IPS-18a (cell line): ENCODE measurements around the gene TEKT2.

Source experiments
- H3K27ac ChIP-seq: one replicate; pipeline ENCODE4 v1.5.1; 2013; ENCODE audit warnings: low read length
- H3K27me3 ChIP-seq: one replicate; pipeline ENCODE4 v1.6.1; 2013; ENCODE audit warnings: mild to moderate bottlenecking, low read length; ENCODE audit not compliant: control insufficient read depth, insufficient read depth
- H3K36me3 ChIP-seq: one replicate; pipeline ENCODE4 v1.6.1; 2013; ENCODE audit warnings: low read depth, low read length; ENCODE audit not compliant: control insufficient read depth
- H3K4me1 ChIP-seq: one replicate; pipeline ENCODE4 v1.6.1; 2013; ENCODE audit warnings: low read depth, low read length; ENCODE audit not compliant: control insufficient read depth
- H3K4me3 ChIP-seq: one replicate; pipeline ENCODE4 v1.5.1; 2013; ENCODE audit warnings: low read length
- H3K9ac ChIP-seq: one replicate; pipeline ENCODE4 v1.6.1; 2013; ENCODE audit warnings: mild to moderate bottlenecking, low read length, moderate library complexity
- H3K9me3 ChIP-seq: one replicate; pipeline ENCODE4 v1.6.1; 2013; ENCODE audit warnings: low read depth, low read length; ENCODE audit not compliant: control insufficient read depth

Gene TEKT2

DNA sequence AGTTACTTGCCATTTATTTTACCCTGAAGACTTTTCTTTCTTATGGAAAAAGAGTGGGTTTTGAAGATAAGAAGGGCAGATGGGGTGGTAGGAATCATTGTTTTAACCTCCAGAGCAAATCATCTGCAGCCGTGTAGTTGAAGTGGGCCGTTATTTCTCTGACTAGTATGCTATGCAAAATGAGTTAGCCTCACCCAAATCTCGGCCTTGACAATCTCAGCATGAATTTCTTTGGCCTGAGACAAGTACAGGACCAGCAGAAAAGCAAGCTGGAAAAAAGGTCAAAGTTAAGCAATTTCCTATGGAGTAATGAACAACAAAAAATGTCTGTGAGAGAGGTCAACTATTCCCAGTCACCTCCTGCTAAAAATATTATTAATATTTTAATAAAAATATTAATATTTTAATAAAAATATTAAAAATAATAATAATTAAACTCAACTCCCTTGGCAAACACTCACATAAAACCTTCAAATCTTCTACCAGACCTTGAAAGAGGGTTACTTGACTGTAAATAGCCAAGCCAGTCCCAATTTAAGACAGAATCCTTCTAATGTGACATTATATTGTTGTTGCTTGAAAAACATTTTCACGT, 6.8 kb upstream of the TEKT2 start:
- no peak overlapping the region for H3K4me3 ChIP-seq
- no peak overlapping the region for H3K27ac ChIP-seq

GRCh38 chr1:36080236-36080635, 3.7 kb upstream of the TEKT2 start:
- Histone ChIP-seq H3K36me3 (no peaks in the 10 kb centered on the region), H3K4me1 (no peaks in the 10 kb centered on the region), H3K27ac (no peak overlapping the region), H3K9ac (no peak overlapping the region), H3K4me3 (no peak overlapping the region), H3K9me3 (no peaks in the 10 kb centered on the region), H3K27me3 (peaks cover 9% of the 10 kb centered on the region)

More for the DNA sequence above, 6.8 kb upstream of the TEKT2 start:
- Histone ChIP-seq H3K9me3 (no peaks in the 10 kb centered on the region), H3K27me3 (no peaks in the 10 kb centered on the region), H3K9ac (no peak overlapping the region), H3K36me3 (no peaks in the 10 kb centered on the region), H3K4me1 (no peaks in the 10 kb centered on the region)

GRCh38 chr1:36080801-36081200, 3.1 kb upstream of the TEKT2 start:
- no peaks in the 10 kb centered on the region for H3K4me1 ChIP-seq
- H3K27ac ChIP-seq: no peak overlapping the region
- peaks cover 9% of the 10 kb centered on the region for H3K27me3 ChIP-seq
- H3K9me3 ChIP-seq: no peaks in the 10 kb centered on the region
- no peak overlapping the region for H3K4me3 ChIP-seq
- H3K36me3 ChIP-seq: no peaks in the 10 kb centered on the region
- no peak overlapping the region for H3K9ac ChIP-seq

DNA sequence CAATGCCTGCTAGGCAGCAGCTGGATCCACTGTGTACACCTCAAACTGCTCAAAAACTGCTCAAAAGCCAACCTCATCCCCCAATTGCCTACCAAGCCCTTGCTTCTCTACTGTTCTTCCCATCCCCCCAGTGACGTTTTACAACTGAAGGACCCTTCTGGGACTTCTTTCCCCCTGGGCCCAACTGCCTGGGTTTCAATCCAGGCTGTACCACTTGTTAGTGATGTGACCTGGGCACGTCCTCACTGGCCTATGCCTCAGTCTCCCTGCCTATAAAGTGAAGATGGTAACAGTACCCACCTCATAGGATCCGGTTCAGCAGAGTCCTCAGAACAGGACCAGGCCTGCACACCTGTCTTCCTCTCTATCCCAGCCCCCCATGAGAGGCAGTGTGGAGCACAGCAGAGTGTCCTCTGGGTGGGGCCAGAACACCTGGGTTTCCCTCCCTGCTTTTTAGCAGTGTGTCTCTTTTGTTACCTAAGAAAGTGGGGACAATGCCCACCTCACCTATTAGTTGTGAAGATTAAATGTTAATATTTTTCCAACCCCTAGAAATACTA, 1.9 kb upstream of the TEKT2 start:
- no peaks in the 10 kb centered on the region for H3K36me3 ChIP-seq
- no peak overlapping the region for H3K27ac ChIP-seq
- H3K9ac ChIP-seq: no peak overlapping the region
- H3K4me3 ChIP-seq: no peak overlapping the region
- peaks cover 9% of the 10 kb centered on the region for H3K27me3 ChIP-seq
- no peaks in the 10 kb centered on the region for H3K4me1 ChIP-seq
- H3K9me3 ChIP-seq: no peaks in the 10 kb centered on the region

- Histone ChIP-seq H3K4me3 (peak overlapping the region; percentile 69), H3K9ac (peak overlapping the region; percentile 90), H3K4me1 (no peaks in the 10 kb centered on the region)
Observed at GRCh38 chr1:36083219-36083618, 675 bp upstream of the TEKT2 start.

GRCh38 chr1:36084497-36085115, 712 bp downstream of the TEKT2 start:
- H3K4me3 ChIP-seq: peak overlapping the region; percentile 69
- H3K9me3 ChIP-seq: no peaks in the 10 kb centered on the region
- peaks cover 3% of the 10 kb centered on the region for H3K4me1 ChIP-seq
- H3K27ac ChIP-seq: no peak overlapping the region
- H3K9ac ChIP-seq: peak overlapping the region; percentile 90
- no peaks in the 10 kb centered on the region for H3K36me3 ChIP-seq
- peaks cover 9% of the 10 kb centered on the region for H3K27me3 ChIP-seq

More at GRCh38 chr1:36083219-36083618, 675 bp upstream of the TEKT2 start:
- Histone ChIP-seq H3K9me3 (no peaks in the 10 kb centered on the region), H3K36me3 (no peaks in the 10 kb centered on the region), H3K27ac (no peak overlapping the region), H3K27me3 (peaks cover 9% of the 10 kb centered on the region)

DNA sequence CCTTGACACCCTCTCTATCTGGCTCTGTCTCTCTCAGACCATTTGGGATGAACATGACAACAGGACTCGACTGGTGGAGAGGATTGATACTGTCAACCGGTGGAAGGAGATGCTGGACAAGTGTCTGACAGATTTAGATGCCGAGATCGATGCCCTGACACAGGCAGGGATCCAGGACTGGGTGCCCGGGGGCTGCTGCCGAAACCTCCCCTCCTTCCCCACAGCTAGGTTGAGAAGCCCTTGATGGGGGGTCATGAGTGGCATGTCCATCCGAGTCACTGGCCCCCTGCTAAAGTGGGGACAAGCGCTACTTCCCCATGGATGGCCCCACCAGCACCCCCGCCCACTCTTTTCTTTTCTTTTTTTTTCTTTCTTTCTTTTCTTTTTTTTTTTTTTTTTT, 1.2 kb downstream of the TEKT2 start:
- H3K9ac ChIP-seq: no peak overlapping the region
- H3K4me3 ChIP-seq: no peak overlapping the region
- H3K9me3 ChIP-seq: no peaks in the 10 kb centered on the region
- H3K27me3 ChIP-seq: peaks cover 9% of the 10 kb centered on the region
- H3K4me1 ChIP-seq: peaks cover 6% of the 10 kb centered on the region
- no peaks in the 10 kb centered on the region for H3K36me3 ChIP-seq
- no peak overlapping the region for H3K27ac ChIP-seq

DNA sequence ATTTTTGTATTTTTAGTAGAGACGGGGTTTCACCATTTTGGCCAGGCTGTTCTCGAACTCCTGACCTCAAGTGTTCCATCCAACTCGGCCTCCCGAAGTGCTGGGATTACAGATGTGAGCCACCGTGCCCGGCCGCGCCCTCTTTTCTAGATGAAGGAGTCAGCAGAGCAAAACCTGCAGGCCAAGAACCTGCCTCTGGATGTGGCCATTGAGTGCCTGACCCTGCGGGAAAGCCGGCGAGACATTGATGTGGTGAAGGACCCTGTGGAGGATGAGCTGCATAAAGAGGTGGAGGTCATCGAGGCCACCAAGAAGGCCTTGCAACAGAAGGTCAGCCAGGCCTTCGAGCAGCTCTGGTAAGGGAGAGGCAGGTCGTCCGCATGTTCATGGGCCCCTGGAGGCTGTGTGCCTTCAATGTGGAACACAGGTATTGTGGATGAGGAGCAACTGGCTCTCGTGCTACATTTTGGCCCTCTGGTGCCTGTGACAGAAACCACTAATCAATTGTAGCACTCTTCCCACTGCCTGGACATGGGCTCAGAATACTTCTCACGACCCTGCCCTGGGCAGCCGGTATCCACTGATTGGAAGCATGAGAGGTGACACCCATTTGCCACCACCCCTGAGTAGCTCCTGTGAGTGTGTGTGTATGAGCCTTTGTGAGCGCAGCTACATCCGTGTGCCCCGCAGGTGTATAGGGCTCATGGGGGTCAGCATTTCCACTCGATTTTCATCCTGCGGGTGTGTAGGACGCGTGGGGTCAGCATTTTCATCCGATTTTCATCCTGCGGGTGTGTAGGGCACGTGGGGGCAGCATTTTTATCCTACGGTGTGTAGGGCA, 2.0 kb downstream of the TEKT2 start:
- Histone ChIP-seq H3K9ac (no peak overlapping the region), H3K36me3 (no peaks in the 10 kb centered on the region), H3K4me1 (peaks cover 6% of the 10 kb centered on the region), H3K4me3 (no peak overlapping the region), H3K27ac (no peak overlapping the region), H3K9me3 (no peaks in the 10 kb centered on the region), H3K27me3 (peaks cover 9% of the 10 kb centered on the region)

- H3K27ac ChIP-seq: no peak overlapping the region
- peaks cover 9% of the 10 kb centered on the region for H3K27me3 ChIP-seq
- no peak overlapping the region for H3K9ac ChIP-seq
- H3K36me3 ChIP-seq: peaks cover 3% of the 10 kb centered on the region
- no peaks in the 10 kb centered on the region for H3K9me3 ChIP-seq
- no peak overlapping the region for H3K4me3 ChIP-seq
- H3K4me1 ChIP-seq: peaks cover 6% of the 10 kb centered on the region
Observed at GRCh38 chr1:36086529-36087232, 2.8 kb downstream of the TEKT2 start.

GRCh38 chr1:36087233-36088123, 3.6 kb downstream of the TEKT2 start:
- Histone ChIP-seq H3K9ac (no peak overlapping the region), H3K27ac (no peak overlapping the region)

More at GRCh38 chr1:36087233-36088123, 3.6 kb downstream of the TEKT2 start:
- Histone ChIP-seq H3K36me3 (peaks cover 7% of the 10 kb centered on the region), H3K27me3 (peaks cover 9% of the 10 kb centered on the region), H3K4me3 (no peak overlapping the region), H3K4me1 (peaks cover 6% of the 10 kb centered on the region), H3K9me3 (no peaks in the 10 kb centered on the region)
